BJ (cell line): ENCODE measurements around the gene IQCE. TPM values are rescaled to one million over a fixed set of nuclear protein-coding genes. Genes with fewer than 3 reads are reported as not detected.

Experiments
- CTCF ChIA-PET: fragments of 350-600 bp; formaldehyde crosslinking; extraction: SDS; loops from one replicate; lab custom pipeline; 2021; ENCODE audit warnings: antibody characterized with exemption, inconsistent platforms; lab: Yijun Ruan, JAX
- POLR2A ChIA-PET: fragments of 300-600 bp; sonication (Branson Sonifier 250); formaldehyde crosslinking; extraction: SDS; loops from one replicate; lab custom pipeline; 2021; ENCODE audit warnings: antibody characterized with exemption; lab: Charles Lee
- DNase-seq: peaks from one replicate; pipeline ENCODE4 v3.0.0-alpha.2; 2011; ENCODE audit warnings: low read depth
- H3K27me3 ChIP-seq: 2 replicates; pipeline ENCODE4 v1.6.0; 2011; ENCODE audit warnings: low read length; ENCODE audit not compliant: control insufficient read depth, insufficient read depth
- H3K36me3 ChIP-seq: 2 replicates; pipeline ENCODE4 v1.5.1; 2011; ENCODE audit warnings: low read length; ENCODE audit not compliant: control insufficient read depth, insufficient read depth
- H3K4me3 ChIP-seq: 2 replicates; pipeline ENCODE4 v1.5.1; 2011; ENCODE audit warnings: low read depth, mild to moderate bottlenecking, control low read depth, low read length
- polyA plus RNA-seq: library from polyadenylated mRNA; depleted of rRNA; stranded (reverse); fragments of >200 nt; gene quantifications from 2 replicates; pipeline ENCODE4 v1.2.3, GENCODE V29; 2011
- TF ChIP-seq, protein P1 (sequence below): IDR thresholded peaks from 2 replicates; pipeline ENCODE4 v1.5.1; 2011; ENCODE audit warnings: low read depth, mild to moderate bottlenecking, control low read depth, inconsistent platforms, low read length, moderate library complexity; ENCODE audit not compliant: insufficient read depth

Gene IQCE
- polyA plus RNA-seq, 1 experiment = 9.9 TPM

DNA sequence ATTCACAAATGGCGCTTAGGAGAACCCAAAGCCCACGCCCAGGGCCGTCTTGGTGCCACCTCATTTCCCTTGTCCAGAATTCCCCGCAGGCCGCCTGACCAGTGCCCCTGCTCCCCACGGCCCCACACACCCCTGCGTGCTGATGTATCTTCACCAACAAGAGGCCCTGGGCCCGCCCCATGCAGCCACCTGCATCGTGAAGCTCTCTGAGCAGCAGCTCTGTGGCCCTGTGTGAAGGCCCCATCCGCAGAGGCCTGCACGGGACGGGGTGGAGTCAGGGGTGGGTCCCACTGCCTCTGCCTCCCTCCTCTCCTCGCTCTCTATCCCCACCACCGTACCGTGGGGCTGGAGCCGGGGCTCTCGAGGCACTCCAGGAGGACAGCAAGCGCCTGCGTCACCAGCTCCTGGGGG, 18.1 kb upstream of the IQCE start:
- H3K27me3 ChIP-seq = no peaks in the 10 kb centered on the region
- DNase-seq = no peak
- TF ChIP-seq, protein P1, sequence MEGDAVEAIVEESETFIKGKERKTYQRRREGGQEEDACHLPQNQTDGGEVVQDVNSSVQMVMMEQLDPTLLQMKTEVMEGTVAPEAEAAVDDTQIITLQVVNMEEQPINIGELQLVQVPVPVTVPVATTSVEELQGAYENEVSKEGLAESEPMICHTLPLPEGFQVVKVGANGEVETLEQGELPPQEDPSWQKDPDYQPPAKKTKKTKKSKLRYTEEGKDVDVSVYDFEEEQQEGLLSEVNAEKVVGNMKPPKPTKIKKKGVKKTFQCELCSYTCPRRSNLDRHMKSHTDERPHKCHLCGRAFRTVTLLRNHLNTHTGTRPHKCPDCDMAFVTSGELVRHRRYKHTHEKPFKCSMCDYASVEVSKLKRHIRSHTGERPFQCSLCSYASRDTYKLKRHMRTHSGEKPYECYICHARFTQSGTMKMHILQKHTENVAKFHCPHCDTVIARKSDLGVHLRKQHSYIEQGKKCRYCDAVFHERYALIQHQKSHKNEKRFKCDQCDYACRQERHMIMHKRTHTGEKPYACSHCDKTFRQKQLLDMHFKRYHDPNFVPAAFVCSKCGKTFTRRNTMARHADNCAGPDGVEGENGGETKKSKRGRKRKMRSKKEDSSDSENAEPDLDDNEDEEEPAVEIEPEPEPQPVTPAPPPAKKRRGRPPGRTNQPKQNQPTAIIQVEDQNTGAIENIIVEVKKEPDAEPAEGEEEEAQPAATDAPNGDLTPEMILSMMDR = no peak
- H3K36me3 ChIP-seq = peaks cover 33% of the 10 kb centered on the region
- no peak overlapping the region for H3K4me3 ChIP-seq
- CTCF ChIA-PET = interaction anchor here (1.8 kb wide), 1 partner anchor 15 kb away, joined by 4 read pairs; the partner anchor contains the start of gene BRAT1
- POLR2A ChIA-PET = no interaction called here

DNA sequence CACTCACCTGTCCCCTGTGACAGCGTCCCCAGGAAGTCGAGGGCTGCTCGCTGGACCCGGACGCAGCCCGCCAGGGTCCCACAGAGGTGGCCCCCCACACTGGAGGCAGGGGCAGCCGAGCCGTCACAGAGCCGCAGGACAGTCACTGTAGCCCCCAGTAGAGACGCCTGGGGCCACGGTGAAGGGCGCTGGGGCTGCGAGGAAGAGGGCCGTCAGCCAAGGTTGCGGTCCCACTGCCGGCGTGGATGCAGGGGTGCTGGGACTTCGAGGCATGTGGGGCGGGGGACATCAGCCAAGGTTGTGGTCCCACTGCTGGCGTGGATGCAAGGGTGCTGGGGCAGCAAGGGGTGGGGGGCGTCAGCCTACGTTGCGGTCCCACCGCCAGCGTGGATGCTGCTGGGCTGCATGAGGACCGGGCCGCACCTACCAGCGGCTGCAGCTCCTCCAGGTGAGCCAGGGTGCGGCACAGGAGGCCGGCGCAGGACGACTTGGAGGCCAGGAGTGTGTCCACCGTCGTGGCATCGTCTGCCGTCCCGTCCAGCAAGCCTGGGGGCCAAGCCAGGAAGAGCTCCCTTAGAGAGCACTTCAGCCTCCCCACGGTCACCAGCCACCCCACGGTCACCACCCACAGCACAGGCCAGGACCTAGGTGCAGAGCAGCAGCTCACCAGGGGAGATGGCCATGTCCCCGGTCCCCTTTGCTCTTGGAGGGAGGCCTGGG, 17.3 kb upstream of the IQCE start:
- TF ChIP-seq, protein P1 = no peak
- DNase-seq = no peak
- Histone ChIP-seq H3K27me3 (no peaks in the 10 kb centered on the region), H3K36me3 (peaks cover 37% of the 10 kb centered on the region), H3K4me3 (no peak overlapping the region)
- ChIA-PET POLR2A (no interaction called here), CTCF (interaction anchor here (1.8 kb wide), 1 partner anchor 14 kb away, joined by 4 read pairs; the partner anchor contains the start of gene BRAT1)

DNA sequence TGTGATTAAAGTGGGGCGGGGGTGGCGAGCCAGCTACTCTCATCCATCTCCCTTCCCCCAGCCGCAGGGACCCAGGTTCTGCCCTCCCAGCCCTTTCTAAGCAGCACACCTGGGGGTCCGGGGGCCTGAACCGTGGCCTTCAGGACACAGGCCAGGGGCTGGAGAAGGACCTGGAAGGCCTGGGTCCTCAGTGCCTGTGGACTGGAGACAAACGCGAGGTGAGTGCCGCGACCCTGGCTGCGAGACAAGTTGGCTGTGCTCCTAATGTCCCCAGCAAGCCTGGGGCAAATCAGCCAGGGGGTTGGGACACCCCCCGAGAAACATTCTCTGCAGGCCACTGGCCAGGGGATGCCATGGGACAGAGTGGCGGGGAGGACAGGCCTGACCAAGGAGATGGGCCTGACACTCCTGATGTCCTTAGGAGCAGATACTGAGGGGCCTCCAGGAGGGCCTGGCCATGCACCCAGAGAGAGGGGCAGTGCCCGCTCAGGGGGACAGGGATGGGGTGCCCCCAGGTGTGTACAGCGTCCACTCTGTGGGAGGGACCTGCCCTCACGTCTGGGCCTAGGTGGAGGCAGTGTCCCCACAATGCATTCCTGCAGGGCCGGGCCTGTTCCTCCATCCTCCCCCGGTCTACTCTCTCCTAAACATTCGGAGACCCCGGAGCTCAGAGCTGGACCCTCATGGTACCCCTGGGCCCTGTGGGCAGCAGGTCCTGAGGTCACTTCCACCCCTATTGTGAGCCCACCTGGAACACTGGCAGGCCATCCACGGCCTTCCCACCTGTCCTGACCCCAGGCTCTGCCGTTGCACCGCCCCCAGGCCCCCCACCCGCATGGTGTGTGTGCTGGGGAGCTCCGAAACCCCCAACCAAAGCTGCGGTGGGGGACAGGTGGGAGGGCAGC, 16.5 kb upstream of the IQCE start:
- POLR2A ChIA-PET = no interaction called here
- Histone ChIP-seq H3K36me3 (peaks cover 42% of the 10 kb centered on the region), H3K27me3 (no peaks in the 10 kb centered on the region), H3K4me3 (no peak overlapping the region)
- TF ChIP-seq, protein P1 = no peak
- CTCF ChIA-PET = no interaction called here
- no peak for DNase-seq

GRCh38 chr7:2542916-2543871, 15.6 kb upstream of the IQCE start:
- CTCF ChIA-PET = interaction anchor here (1.1 kb wide), 1 partner anchor 74 kb away, joined by 3 read pairs; no protein-coding TSS in a partner anchor
- TF ChIP-seq, protein P1 = no peak
- Histone ChIP-seq H3K4me3 (no peak overlapping the region), H3K36me3 (peaks cover 42% of the 10 kb centered on the region), H3K27me3 (no peaks in the 10 kb centered on the region)
- DNase-seq = no peak
- POLR2A ChIA-PET = no interaction called here
